K562 (cell line): Measurements from ENCODE around the gene ANXA4. TPM values are rescaled to one million over a fixed set of nuclear protein-coding genes. Genes with fewer than 3 reads are reported as not detected.

Experiments
- ATAC-seq: fragments of 200-7000 bp; cut with Tn5 transposase; 3 replicates; pipeline ENCODE4 v1.9.1; 2020; ENCODE audit warnings: moderate library complexity
- BruUV-seq: library from RNA; stranded (reverse); fragments of 400-500 nt; replicated peaks from 2 replicates; lab custom pipeline; 2021; lab: Mats Ljungman, UMichigan
- CTCF ChIA-PET: fragments of 300-600 bp; formaldehyde crosslinking; extraction: SDS; loops from one replicate; lab custom pipeline; 2021; ENCODE audit warnings: low intra/inter-chr PET ratio; lab: Yijun Ruan, JAX
- POLR2A ChIA-PET: fragments of 300-600, 350-650 bp; sonication (Branson Sonifier 250); formaldehyde crosslinking; extraction: SDS; loops from one replicate; lab custom pipeline; 2021; ENCODE audit warnings: antibody characterized with exemption, inconsistent platforms; lab: Yijun Ruan, JAX
- DNase-seq, 4 experiments: peaks; one replicate each; pipeline versions ENCODE4 v3.0.0 to v3.0.0-alpha.2; 2011 to 2018; ENCODE audit warnings: low spot score in 3 of 4, mixed read lengths in 3 of 4; ENCODE audit errors: extremely low read depth in 1 of 4
- FAIRE-seq: peaks from 2 replicates; lab custom pipeline; 2011; peaks lifted over from hg19 to GRCh38; lab: Jason Lieb, UNC
- H2AFZ ChIP-seq: 2 replicates; pipeline ENCODE4 v1.6.0; 2011; ENCODE audit warnings: low read depth, low read length, control low read depth, inconsistent platforms
- H3K27ac ChIP-seq: fragments of 200-600 bp; 3 replicates; pipeline ENCODE4 v1.8.0; 2011; ENCODE audit warnings: low read depth, mild to moderate bottlenecking, control low read depth, inconsistent platforms, low read length, moderate library complexity, mixed read lengths; ENCODE audit errors: extremely low read depth
- H3K27me3 ChIP-seq, 2 experiments: fragments of 300-600 bp in 1 of 2; 2 replicates in 1 of 2; 3 replicates in 1 of 2; pipeline versions ENCODE4 v1.6.0 to v1.8.0; 2011; ENCODE audit warnings: inconsistent platforms in 2 of 2, low read length in 2 of 2, mild to moderate bottlenecking in 1 of 2, mixed read lengths in 1 of 2, moderate library complexity in 1 of 2; ENCODE audit not compliant: control insufficient read depth in 2 of 2, insufficient read depth in 2 of 2
- H3K36me3 ChIP-seq: fragments of 300-600 bp; 3 replicates; pipeline ENCODE4 v1.8.0; 2011; ENCODE audit warnings: mild to moderate bottlenecking, low read length, inconsistent platforms; ENCODE audit not compliant: control insufficient read depth, insufficient read depth
- H3K4me1 ChIP-seq, 2 experiments: fragments of 200-600 bp in 1 of 2; replicated peaks in 1 of 2; 2 replicates in 1 of 2; 3 replicates in 1 of 2; pipeline versions ENCODE4 v1.5.1 to v1.8.0; 2011; ENCODE audit warnings: inconsistent platforms in 2 of 2, low read length in 2 of 2, mild to moderate bottlenecking in 1 of 2, mixed read lengths in 1 of 2, moderate library complexity in 1 of 2; ENCODE audit not compliant: control insufficient read depth in 2 of 2, insufficient read depth in 2 of 2
- H3K4me2 ChIP-seq: 2 replicates; pipeline ENCODE4 v1.6.1; 2011; ENCODE audit warnings: low read length, control low read depth, inconsistent platforms, mixed read lengths; ENCODE audit not compliant: insufficient read depth
- H3K4me3 ChIP-seq: fragments of 200-600 bp; sonication (generic), shearing (Covaris generic); 2 replicates; pipeline ENCODE4 v1.5.1; 2016; ENCODE audit warnings: control low read depth, inconsistent platforms
- H3K79me2 ChIP-seq: fragments of 200-600 bp; 3 replicates; pipeline ENCODE4 v1.8.0; 2011; ENCODE audit warnings: low read length, inconsistent platforms; ENCODE audit not compliant: control insufficient read depth, insufficient read depth
- H3K9ac ChIP-seq, 2 experiments: 2 replicates each; pipeline versions ENCODE4 v1.6.0 to v1.6.1; 2011; ENCODE audit warnings: low read depth in 2 of 2, low read length in 2 of 2, control low read depth in 1 of 2, inconsistent platforms in 1 of 2, mild to moderate bottlenecking in 1 of 2, mixed read lengths in 1 of 2; ENCODE audit not compliant: insufficient read depth in 1 of 2
- H3K9me1 ChIP-seq: one replicate; pipeline ENCODE4 v1.6.0; 2011; ENCODE audit warnings: inconsistent platforms, mild to moderate bottlenecking, low read length, moderate library complexity; ENCODE audit not compliant: control insufficient read depth, insufficient read depth
- H3K9me3 ChIP-seq: replicated peaks from 2 replicates; pipeline ENCODE4 v1.5.1; 2011; ENCODE audit warnings: low read depth, low read length, inconsistent platforms; ENCODE audit not compliant: control insufficient read depth, insufficient read depth
- H4K20me1 ChIP-seq: replicated peaks from 2 replicates; pipeline ENCODE4 v1.6.1; 2011; ENCODE audit warnings: low read length, inconsistent platforms, mixed read lengths; ENCODE audit not compliant: control insufficient read depth, insufficient read depth
- KLF16 ChIP-seq: IDR thresholded peaks from 2 replicates; pipeline ENCODE4 v1.6.1; 2016; ENCODE audit warnings: antibody characterized with exemption
- NR2C1 ChIP-seq, 2 experiments: fragments of 450-650 bp; IDR thresholded peaks; 2 replicates each; pipeline ENCODE4 v1.6.1; 2017; ENCODE audit warnings: mild to moderate bottlenecking in 2 of 2, antibody characterized with exemption in 1 of 2, inconsistent platforms in 1 of 2, missing compliant biosample characterization in 1 of 2, missing genetic modification characterization in 1 of 2
- PTTG1 ChIP-seq: fragments of 450-650 bp; IDR thresholded peaks from 2 replicates; pipeline ENCODE4 v1.6.1; 2016; ENCODE audit warnings: low read depth, mild to moderate bottlenecking, missing genetic modification characterization, missing compliant biosample characterization
- ZBTB17 ChIP-seq: fragments of 450-650 bp; formaldehyde crosslinking; IDR thresholded peaks from 2 replicates; pipeline ENCODE4 v1.4.0; 2020; ENCODE audit warnings: mild to moderate bottlenecking
- ZNF707 ChIP-seq: fragments of 250-450 bp; sonication (Bioruptor Pico); conservative IDR thresholded peaks from 2 replicates; pipeline ENCODE4 v1.8.0; 2022; ENCODE audit warnings: inconsistent platforms, mild to moderate bottlenecking, moderate library complexity
- ZNF766 ChIP-seq: fragments of 200-800 bp; sonication (Bioruptor generic); conservative IDR thresholded peaks from 2 replicates; pipeline ENCODE4 v1.6.1; 2016; ENCODE audit warnings: missing genetic modification characterization, missing compliant biosample characterization
- WGBS: fragments of 100-300 bp; shearing (Covaris generic); methylation state at CpG from one replicate; pipeline ENCODE4 v1.1.6; 2016; ENCODE audit warnings: low coverage, mixed read lengths; ENCODE audit not compliant: insufficient coverage; ENCODE audit errors: missing lambda C conversion rate; 5-methylcytosine and 5-hydroxymethylcytosine counted together
- in situ Hi-C: fragments of 300-500 bp; cut with MboI; formaldehyde crosslinking; loops from 4 replicates; pipeline ENCODE4 v1.15.0; 2018; ENCODE audit warnings: inconsistent platforms, mixed read lengths
- intact Hi-C: fragments of 100-400 bp; cut with micrococcal nuclease; formaldehyde crosslinking; loops from 2 replicates; pipeline ENCODE4 v1.14.2; 2022
- polyA plus RNA-seq, 8 experiments: library from polyadenylated mRNA; depleted of rRNA in 4 of 8; stranded (reverse) in 5 of 8; unstranded in 3 of 8; fragments of >200 nt; fragmentation: Nextera tagmentation in 2 of 8; fragmentation: Illumina TruSeq in 1 of 8; extraction: Ambion mirVana in 2 of 8; extraction: Trizol in 1 of 8; gene quantifications; 2 replicates each; pipeline versions ENCODE4 v1.2.1 to v1.2.3, GENCODE V29; 2011 to 2014; ENCODE audit warnings: inconsistent platforms in 1 of 8, missing spikeins in 1 of 8
- total RNA-seq, 7 experiments: library from RNA; depleted of rRNA in 6 of 7; stranded (reverse); fragments of >200 nt in 6 of 7; fragmentation: Illumina TruSeq in 2 of 7; extraction: Trizol in 2 of 7; gene quantifications; 2 replicates each; pipeline versions ENCODE4 v1.2.1 to v1.2.3, GENCODE V29; 2011 to 2021; ENCODE audit warnings: low replicate concordance in 1 of 7
- TF ChIP-seq, protein P1 (sequence below): fragments of 450-650 bp; IDR thresholded peaks from 2 replicates; pipeline ENCODE4 v1.6.1; 2017; ENCODE audit warnings: antibody characterized with exemption, mild to moderate bottlenecking
- TF ChIP-seq, protein P2 (sequence below): fragments of 450-650 bp; conservative IDR thresholded peaks from 2 replicates; pipeline ENCODE4 v1.6.1; 2016; ENCODE audit warnings: missing genetic modification characterization, low read depth, mild to moderate bottlenecking, missing compliant biosample characterization, moderate library complexity

The ANXA4 gene
- total and polyA plus RNA-seq, 9 of the 15 experiments (the other 6 are each of a cell fraction or from before 2014, with no cell fraction given): 3.4 to 13.6 (median 11.6) TPM

DNA sequence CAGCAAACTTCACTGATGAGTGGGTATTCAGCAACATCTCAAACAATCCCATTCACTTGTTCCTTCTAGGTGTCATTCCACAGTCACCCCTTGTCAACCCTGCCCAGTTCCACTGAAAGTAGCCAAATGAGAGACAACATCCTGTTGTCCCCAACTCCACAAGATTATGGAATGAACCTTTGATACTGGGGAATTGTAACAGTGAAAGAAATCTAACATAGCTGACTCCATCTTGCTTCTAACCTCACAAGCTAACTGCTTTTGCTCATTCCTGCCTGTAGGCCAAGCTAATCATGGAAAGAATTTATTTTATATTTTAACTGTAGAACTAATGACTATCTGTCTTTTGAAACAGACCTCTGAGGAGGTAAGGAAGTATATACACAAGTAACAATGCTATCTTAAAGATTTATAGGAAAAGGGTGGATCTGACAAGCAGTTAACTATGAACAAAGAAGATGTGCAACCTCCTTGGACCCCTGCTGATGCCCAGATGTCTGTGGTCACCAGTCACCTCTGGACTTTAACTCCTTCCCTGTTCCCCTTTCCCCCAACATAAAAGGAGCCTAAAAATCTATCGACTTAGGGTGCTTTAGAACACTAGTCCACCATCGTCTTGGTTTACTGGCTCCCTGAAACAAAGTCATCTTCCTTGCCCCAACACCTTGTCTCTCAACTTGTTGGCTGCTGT, 6.9 kb upstream of the ANXA4 start:
- TF ChIP-seq, protein P1, sequence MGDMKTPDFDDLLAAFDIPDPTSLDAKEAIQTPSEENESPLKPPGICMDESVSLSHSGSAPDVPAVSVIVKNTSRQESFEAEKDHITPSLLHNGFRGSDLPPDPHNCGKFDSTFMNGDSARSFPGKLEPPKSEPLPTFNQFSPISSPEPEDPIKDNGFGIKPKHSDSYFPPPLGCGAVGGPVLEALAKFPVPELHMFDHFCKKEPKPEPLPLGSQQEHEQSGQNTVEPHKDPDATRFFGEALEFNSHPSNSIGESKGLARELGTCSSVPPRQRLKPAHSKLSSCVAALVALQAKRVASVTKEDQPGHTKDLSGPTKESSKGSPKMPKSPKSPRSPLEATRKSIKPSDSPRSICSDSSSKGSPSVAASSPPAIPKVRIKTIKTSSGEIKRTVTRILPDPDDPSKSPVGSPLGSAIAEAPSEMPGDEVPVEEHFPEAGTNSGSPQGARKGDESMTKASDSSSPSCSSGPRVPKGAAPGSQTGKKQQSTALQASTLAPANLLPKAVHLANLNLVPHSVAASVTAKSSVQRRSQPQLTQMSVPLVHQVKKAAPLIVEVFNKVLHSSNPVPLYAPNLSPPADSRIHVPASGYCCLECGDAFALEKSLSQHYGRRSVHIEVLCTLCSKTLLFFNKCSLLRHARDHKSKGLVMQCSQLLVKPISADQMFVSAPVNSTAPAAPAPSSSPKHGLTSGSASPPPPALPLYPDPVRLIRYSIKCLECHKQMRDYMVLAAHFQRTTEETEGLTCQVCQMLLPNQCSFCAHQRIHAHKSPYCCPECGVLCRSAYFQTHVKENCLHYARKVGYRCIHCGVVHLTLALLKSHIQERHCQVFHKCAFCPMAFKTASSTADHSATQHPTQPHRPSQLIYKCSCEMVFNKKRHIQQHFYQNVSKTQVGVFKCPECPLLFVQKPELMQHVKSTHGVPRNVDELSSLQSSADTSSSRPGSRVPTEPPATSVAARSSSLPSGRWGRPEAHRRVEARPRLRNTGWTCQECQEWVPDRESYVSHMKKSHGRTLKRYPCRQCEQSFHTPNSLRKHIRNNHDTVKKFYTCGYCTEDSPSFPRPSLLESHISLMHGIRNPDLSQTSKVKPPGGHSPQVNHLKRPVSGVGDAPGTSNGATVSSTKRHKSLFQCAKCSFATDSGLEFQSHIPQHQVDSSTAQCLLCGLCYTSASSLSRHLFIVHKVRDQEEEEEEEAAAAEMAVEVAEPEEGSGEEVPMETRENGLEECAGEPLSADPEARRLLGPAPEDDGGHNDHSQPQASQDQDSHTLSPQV: peak; percentile 46
- TF ChIP-seq, protein P2, sequence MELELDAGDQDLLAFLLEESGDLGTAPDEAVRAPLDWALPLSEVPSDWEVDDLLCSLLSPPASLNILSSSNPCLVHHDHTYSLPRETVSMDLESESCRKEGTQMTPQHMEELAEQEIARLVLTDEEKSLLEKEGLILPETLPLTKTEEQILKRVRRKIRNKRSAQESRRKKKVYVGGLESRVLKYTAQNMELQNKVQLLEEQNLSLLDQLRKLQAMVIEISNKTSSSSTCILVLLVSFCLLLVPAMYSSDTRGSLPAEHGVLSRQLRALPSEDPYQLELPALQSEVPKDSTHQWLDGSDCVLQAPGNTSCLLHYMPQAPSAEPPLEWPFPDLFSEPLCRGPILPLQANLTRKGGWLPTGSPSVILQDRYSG (tag): peak; percentile 66; the same call in 1 of the 2 replicates
- TF ChIP-seq KLF16 (no peak), PTTG1 (tag) (peak; percentile 63), ZNF766 (0 out of 2 replicates have a peak, but pooled peaks have one; percentile 23), ZNF707 (CRISPR knock-in tag) (no peak), ZBTB17 (CRISPR knock-in tag) (0 out of 2 replicates have a peak, but pooled peaks have one; percentile 33), NR2C1 (IDR thresholded peaks at IDR 0.05) (no peak), NR2C1 (tag; IDR thresholded peaks at IDR 0.05) (0 out of 2 replicates have a peak, but pooled peaks have one; percentile 38)
- H3K27me3 ChIP-seq: no peaks in the 10 kb centered on the region
- WGBS: 18% methylated on average over 2 of the region's 2 CpGs
- DNase-seq (no peak), ATAC-seq (no peak), FAIRE-seq (no peak)
- H3K9ac ChIP-seq: no peak overlapping the region
- in situ Hi-C loops: no loop called here
- no TSS peak for BruUV-seq
- intact Hi-C loops: no loop called here
- no peak overlapping the region for H3K4me3 ChIP-seq
- H2AFZ ChIP-seq: peak overlapping the region; percentile 21; the same call in 1 of the 2 replicates
- H3K9me3 ChIP-seq: no peaks in the 10 kb centered on the region
- H3K4me2 ChIP-seq: no peak overlapping the region
- H4K20me1 ChIP-seq: no peaks in the 10 kb centered on the region
- H3K27ac ChIP-seq: no peak overlapping the region
- no peaks in the 10 kb centered on the region for H3K9me1 ChIP-seq
- H3K4me1 ChIP-seq: peaks cover 0 to 11% of the 10 kb centered on the region in 2 experiments; a peak in 4 of 5 replicates
- ChIA-PET CTCF (interaction anchor here (1.0 kb wide), 1 partner anchor 10 kb away, joined by 3 read pairs; no protein-coding TSS in a partner anchor), POLR2A (interaction anchor here (1.1 to 1.7 kb wide), 3 partner anchors 10 to 94 kb away, joined by 3 to 5 read pairs (median 4); no protein-coding TSS in a partner anchor)
- no peaks in the 10 kb centered on the region for H3K79me2 ChIP-seq
- H3K36me3 ChIP-seq: no peaks in the 10 kb centered on the region
